Measurements from ENCODE around the gene FUS.

FUS gene

GRCh38 chr16:31134091-31134571 lies 45.8 kb upstream of the FUS start:
- ChIA-PET POLR2A (interaction anchor here (1.0 to 1.1 kb wide), 2 partner anchors 17 to 46 kb away, joined by 3 to 5 read pairs; partner anchors contain the start of gene KAT8), CTCF (interaction anchor here (1.2 kb wide), 1 partner anchor 8 kb away, joined by 5 read pairs; no protein-coding TSS in a partner anchor)
- TF ChIP-seq SP7 (tag by site-specific recombination; IDR thresholded peaks at IDR 0.05), result 0 out of 2 replicates have a peak, but pooled peaks have one; percentile 10
- no peak for TF ChIP-seq ZNF501 (tag by site-specific recombination; IDR thresholded peaks at IDR 0.05)
- TF ChIP-seq, protein P1, sequence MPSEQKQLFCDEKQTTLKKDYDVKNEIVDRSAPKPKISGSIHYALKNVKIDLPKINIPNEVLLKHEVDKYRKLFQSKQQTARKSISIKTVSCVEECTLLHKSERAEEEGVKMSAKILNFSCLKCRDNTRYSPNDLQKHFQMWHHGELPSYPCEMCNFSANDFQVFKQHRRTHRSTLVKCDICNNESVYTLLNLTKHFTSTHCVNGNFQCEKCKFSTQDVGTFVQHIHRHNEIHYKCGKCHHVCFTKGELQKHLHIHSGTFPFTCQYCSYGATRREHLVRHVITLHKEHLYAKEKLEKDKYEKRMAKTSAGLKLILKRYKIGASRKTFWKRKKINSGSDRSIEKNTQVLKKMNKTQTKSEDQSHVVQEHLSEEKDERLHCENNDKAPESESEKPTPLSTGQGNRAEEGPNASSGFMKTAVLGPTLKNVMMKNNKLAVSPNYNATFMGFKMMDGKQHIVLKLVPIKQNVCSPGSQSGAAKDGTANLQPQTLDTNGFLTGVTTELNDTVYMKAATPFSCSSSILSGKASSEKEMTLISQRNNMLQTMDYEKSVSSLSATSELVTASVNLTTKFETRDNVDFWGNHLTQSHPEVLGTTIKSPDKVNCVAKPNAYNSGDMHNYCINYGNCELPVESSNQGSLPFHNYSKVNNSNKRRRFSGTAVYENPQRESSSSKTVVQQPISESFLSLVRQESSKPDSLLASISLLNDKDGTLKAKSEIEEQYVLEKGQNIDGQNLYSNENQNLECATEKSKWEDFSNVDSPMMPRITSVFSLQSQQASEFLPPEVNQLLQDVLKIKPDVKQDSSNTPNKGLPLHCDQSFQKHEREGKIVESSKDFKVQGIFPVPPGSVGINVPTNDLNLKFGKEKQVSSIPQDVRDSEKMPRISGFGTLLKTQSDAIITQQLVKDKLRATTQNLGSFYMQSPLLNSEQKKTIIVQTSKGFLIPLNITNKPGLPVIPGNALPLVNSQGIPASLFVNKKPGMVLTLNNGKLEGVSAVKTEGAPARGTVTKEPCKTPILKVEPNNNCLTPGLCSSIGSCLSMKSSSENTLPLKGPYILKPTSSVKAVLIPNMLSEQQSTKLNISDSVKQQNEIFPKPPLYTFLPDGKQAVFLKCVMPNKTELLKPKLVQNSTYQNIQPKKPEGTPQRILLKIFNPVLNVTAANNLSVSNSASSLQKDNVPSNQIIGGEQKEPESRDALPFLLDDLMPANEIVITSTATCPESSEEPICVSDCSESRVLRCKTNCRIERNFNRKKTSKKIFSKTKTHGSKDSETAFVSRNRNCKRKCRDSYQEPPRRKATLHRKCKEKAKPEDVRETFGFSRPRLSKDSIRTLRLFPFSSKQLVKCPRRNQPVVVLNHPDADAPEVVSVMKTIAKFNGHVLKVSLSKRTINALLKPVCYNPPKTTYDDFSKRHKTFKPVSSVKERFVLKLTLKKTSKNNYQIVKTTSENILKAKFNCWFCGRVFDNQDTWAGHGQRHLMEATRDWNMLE (tag by site-specific recombination; conservative IDR thresholded peaks at IDR 0.05; ENCODE audit: low read depth), result no peak
- peak; percentile 38; the same call in 1 of the 2 replicates for TF ChIP-seq ZBTB8A (tag by site-specific recombination; IDR thresholded peaks at IDR 0.05)
- TF ChIP-seq ZNF449 (tag by site-specific recombination; IDR thresholded peaks at IDR 0.05), result peak; percentile 82
- no peak for TF ChIP-seq ZNF658 (tag by site-specific recombination; IDR thresholded peaks at IDR 0.05)
- no peak for TF ChIP-seq ZNF280D (tag by site-specific recombination; IDR thresholded peaks at IDR 0.05)
- TF ChIP-seq ZFP37 (tag by site-specific recombination; IDR thresholded peaks at IDR 0.05), result no peak
- Histone ChIP-seq H3K27ac (ENCODE audit: extremely low read depth, low read depth, low read length) (no peak overlapping the region), H3K4me3 (ENCODE audit: low read depth, low read length) (no peak overlapping the region), H3K9me3 (ENCODE audit: control insufficient read depth, insufficient read depth, low read depth, low read length) (no peaks in the 10 kb centered on the region), H3K36me3 (ENCODE audit: control insufficient read depth in 2 of 2, insufficient read depth in 1 of 2, low read length in 2 of 2) (peaks cover 0 to 35% of the 10 kb centered on the region in 2 experiments; a peak in 1 of 3 replicates), H3K4me1 (ENCODE audit: control insufficient read depth, insufficient read depth, low read length) (peaks cover 11% of the 10 kb centered on the region; the same call in 1 of the 2 replicates)

DNA sequence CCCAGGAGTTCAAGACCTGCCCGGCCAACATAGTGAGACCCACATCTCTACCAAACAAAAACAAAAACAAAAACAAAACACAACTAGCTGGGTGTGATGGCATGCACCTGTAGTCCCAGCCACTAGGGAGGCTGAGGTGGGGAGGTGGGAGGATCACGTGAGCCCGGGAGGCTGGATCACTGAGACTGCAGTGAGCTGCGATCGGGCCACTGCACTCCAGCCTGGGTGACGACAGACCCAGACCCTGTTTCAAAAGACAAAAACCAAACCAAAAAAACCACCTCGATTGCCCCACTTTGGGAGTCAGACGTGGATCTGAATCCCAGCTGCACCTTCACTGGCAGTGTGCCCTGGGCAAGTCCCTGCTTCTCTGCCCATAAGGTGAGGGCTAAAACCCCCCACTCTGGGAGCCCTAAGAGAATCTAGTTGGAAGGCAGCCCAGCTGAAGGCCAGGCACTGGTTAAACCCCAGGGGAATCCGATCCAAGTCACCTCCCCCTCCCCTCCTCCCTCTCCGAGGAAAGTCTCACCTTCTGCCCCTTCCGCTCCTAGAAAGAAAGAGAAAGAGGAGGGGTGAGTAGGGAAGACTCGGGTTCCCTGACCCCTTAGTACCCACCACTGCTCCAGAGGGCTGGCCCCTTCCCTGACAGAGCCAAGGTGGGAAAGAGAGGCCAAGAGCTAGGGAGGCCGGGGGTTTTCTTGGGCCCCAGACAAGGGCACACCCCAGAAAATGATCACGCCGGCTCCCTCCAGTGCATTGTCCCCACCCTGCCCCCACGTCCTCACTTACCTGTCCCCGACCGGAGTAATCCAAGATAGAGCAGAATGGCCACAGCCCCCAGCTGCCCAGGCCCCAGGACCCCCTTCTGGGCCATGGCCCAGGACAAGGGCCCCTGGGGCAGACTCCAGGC lies 45.1 kb upstream of the FUS start:
- Histone ChIP-seq H3K36me3 (ENCODE audit: control insufficient read depth in 2 of 2, insufficient read depth in 1 of 2, low read length in 2 of 2) (peaks cover 0 to 28% of the 10 kb centered on the region in 2 experiments; a peak in 1 of 3 replicates), H3K27ac (ENCODE audit: extremely low read depth, low read depth, low read length) (no peak overlapping the region), H3K4me3 (ENCODE audit: low read depth, low read length) (no peak overlapping the region), H3K4me1 (ENCODE audit: control insufficient read depth, insufficient read depth, low read length) (peaks cover 11% of the 10 kb centered on the region; the same call in 1 of the 2 replicates), H3K9me3 (ENCODE audit: control insufficient read depth, insufficient read depth, low read depth, low read length) (no peaks in the 10 kb centered on the region)
- ChIA-PET POLR2A (interaction anchor here (1.0 to 1.1 kb wide), 3 partner anchors 7 to 46 kb away, joined by 3 to 5 read pairs (median 3); partner anchors contain the start of gene KAT8), CTCF (interaction anchor here (0.6 kb wide), 1 partner anchor 136 kb away, joined by 4 read pairs; no protein-coding TSS in a partner anchor)
- TF ChIP-seq ZNF610 (tag by site-specific recombination; IDR thresholded peaks at IDR 0.05; ENCODE audit: borderline replicate concordance) (no peak), ZNF324 (tag by site-specific recombination; IDR thresholded peaks at IDR 0.05) (0 out of 2 replicates have a peak, but pooled peaks have one; percentile 43), EGR2 (tag by site-specific recombination; IDR thresholded peaks at IDR 0.05; ENCODE audit: low read depth) (peak; percentile 52), ZNF416 (tag by site-specific recombination; IDR thresholded peaks at IDR 0.05) (no peak)
- TF ChIP-seq, protein P2, sequence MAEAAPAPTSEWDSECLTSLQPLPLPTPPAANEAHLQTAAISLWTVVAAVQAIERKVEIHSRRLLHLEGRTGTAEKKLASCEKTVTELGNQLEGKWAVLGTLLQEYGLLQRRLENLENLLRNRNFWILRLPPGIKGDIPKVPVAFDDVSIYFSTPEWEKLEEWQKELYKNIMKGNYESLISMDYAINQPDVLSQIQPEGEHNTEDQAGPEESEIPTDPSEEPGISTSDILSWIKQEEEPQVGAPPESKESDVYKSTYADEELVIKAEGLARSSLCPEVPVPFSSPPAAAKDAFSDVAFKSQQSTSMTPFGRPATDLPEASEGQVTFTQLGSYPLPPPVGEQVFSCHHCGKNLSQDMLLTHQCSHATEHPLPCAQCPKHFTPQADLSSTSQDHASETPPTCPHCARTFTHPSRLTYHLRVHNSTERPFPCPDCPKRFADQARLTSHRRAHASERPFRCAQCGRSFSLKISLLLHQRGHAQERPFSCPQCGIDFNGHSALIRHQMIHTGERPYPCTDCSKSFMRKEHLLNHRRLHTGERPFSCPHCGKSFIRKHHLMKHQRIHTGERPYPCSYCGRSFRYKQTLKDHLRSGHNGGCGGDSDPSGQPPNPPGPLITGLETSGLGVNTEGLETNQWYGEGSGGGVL (tag by site-specific recombination; IDR thresholded peaks at IDR 0.05), result peak; percentile 85

Measured in HEK293 (cell line).